GM19035 (cell line): Measurements from ENCODE around the gene ACCSL.

Experiments
- ATAC-seq: cut with Tn5 transposase; IDR thresholded peaks from one replicate; pipeline ENCODE4 v1.9.1; 2021; ENCODE audit not compliant: unreplicated experiment

Gene ACCSL

DNA sequence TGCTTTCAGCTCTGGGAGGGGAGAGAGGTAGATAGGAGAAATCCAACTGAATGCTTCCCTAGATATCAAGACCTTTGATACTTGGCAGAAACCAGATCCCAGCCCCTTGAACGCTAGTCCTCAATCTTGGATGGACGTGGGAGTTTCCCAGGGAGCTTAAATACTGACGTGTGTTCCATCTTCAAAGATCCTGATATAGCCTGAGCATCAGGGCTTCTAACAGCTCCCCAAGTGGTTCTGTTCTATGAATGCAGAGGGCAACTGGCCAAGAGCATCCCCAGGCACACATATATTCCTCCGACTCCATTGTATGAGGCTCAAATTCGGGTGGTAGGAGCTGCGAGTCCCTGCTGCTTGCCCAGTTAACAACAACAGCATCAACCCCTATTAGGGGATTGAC lies 9.6 kb downstream of the ACCSL start:
- ATAC-seq: no peak

- no peak for ATAC-seq
Measured at GRCh38 chr11:44058275-44058674, 10.5 kb downstream of the ACCSL start.

DNA sequence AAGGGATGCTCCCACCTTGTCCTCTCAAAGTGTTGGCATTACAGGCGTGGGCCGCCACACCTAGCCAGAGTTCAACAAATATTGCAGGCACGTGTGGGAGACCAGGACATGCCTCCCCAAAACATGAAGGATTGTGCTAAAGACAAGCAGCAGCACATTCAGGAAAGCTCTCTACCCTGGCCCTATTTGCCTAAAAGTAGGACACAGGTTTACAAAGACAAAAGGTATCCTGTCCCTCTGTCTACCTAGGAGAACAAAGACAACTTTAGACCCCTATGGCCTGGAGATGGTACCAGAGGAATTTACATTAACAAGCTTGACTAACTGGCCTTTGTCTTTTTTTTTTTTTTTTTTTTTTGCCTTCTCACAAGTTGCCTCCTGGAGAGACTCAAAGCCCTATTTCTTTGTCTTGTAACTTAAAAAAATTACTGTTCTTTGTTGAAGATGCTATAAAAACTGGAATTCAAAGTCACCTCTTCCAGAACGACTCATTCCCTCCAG lies 17.4 kb downstream of the ACCSL start:
- ATAC-seq: no peak

DNA sequence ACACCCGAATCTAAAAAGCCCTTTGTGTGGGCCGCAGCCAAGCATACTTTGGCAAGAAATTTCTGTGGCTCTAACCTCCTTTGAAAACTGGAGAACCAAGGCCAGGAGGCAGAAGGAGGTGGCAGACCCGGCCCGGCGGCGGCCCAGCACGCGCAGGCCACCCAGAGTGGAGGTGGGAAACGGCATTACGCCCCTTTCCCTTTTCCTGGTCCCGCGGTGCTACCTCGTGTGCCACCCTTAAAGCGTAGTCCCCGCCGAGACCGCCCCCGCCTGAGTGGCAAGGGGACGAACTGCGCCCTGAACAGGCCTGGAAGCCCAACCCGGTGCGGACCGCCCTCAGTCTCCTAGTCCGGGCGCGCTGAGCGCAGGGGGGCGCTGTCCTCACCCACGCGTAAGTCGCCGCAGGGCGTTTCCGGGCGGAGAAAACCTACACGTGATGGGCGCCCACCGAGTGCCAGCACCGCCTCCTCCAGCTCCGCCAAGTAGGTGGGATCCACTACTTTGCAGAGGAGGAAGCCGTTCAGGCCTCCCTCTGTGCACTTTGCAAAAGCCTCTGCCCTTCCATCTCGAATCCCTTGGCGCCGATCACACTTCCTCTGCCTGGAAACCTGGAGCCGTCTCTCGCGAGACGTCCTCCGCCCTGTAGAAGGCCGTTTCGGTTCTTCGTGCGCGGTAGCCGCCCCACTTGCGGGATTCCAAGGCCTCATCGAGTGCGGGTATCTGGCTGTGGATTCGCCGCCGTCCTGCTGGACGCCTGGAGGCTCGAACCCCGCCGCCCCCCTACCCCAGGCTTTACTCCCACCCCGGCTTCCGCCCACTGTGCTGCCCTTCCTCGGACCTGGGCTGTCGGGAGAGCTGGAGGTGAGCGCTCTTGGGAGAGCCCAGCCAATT lies 18.3 kb downstream of the ACCSL start, which contains the start of gene ACCS:
ACCS (plus strand) TSS at position 430 of the 891 bp plus-strand sequence. CDS start 1,358 bp downstream, outside the sequence.
- peak; percentile 94 for ATAC-seq

- ATAC-seq: no peak
Measured at GRCh38 chr11:44066732-44067141, 19.0 kb downstream of the ACCSL start.

DNA sequence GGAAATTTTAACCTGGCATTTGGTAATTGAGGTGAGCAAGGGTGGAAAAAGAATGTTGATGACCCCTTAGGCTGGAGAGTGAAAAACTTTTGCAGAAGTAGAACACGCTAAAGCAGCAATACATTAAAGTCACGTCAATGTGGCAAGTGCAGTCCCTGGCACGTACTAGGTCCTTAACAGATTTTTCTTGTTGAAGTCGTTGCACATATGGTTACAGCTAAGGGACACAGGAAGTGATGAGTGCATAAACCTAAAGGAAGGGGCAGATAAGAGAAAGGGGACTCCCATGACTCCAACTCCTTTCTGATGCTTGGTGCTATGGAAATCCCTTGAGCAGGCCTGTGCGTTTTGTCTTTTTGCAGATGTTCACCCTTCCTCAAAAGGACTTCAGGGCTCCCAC lies 19.5 kb downstream of the ACCSL start:
- no peak for ATAC-seq

- ATAC-seq: no peak
Measured at GRCh38 chr11:44068180-44068579, 20.4 kb downstream of the ACCSL start.

DNA sequence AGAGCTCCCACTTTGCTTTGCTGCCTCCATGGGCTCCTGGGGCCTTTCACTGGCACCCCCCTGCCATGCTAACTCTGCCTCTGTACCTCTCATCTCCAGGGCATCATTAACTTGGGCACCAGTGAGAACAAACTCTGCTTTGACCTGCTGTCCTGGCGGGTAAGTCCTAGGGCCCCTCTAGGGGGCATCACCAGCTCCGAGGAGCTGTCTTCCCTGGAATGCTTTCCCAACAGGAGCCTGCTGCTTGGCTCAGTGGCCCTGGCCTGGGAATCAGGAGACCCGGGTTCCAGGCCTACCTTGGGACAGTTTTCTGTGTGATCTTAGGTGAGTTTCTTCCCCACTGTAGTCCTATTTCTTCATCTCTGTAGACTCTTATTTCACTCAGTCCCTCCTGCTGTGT lies 23.4 kb downstream of the ACCSL start:
- ATAC-seq: no peak

DNA sequence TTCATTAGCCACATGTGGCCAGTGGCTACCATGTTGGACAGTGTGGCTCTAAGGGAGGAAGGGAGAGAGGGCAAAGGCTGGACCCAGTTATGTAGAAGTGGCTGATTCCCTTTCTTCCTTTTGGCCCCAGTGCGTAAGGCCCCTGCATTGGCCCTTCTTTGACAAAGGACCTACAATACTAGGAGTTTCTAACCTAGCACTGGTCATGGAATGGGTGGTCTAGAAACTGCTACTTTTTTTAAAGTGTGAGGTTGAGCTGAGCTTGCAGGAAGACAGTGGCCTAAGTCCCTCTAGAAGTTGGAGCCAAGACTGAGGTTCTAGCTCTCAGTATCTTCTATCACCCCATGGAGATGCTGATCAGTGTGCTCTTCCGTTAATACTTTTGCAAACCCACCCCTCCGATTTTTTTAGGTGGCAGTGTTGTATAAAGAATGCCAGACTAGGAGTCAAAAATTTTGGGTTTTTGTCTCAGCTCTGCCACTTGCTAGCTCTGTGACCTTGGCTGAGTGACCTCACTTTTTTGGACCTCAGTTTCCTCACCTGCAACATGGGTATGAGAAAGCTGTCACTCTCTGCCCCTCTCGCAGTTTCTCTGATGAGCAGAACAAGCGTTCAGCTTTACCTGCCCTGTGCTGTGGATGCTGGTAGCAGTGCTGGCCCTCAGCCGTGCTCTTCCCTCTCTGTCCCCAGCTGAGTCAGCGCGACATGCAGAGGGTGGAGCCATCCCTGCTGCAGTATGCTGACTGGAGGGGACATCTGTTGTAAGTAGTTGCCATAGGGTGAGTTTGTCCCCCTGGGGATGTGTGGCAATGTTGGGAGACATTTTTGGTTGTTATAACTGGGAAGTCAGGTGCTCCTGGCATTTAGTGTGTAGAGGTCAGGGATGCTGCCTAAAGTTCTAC lies 25.2 kb downstream of the ACCSL start:
- ATAC-seq: no peak

DNA sequence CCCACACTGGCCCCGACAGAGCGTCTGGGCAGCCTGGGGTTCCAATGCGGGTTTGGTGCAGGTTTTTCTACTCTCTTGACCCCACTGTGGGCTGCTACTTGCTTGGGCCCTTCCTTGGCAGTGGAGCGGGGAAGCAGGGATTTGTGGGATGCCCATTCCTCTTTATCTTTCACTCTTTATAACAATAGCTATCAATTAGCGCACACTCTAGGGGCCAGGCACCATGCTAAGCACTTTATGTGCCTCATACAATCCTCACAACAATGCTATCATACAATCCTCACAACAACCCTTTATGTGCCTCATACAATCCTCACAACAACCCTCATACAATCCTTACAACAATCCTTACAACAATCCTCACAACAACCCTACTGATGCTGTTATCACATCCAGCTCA lies 31.0 kb downstream of the ACCSL start:
- no peak for ATAC-seq

GRCh38 chr11:44079376-44079775 lies 31.6 kb downstream of the ACCSL start:
- ATAC-seq: no peak

DNA sequence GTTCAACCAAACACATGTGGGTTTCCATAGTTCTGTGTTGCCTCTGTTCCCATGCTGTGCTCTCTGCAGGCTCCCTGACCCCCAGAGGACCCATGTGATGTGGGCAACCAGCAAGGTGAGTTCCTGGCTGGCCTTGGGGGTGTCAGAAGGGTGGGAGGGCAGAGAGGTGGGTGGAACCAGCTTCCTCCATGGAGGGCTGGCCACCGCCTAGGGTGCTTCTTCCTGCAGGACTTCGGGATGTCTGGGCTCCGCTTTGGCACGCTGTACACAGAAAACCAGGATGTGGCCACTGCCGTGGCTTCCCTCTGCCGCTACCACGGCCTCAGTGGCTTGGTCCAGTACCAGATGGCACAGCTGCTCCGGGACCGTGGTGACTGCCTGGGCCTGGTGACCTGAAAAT lies 33.2 kb downstream of the ACCSL start:
- no peak for ATAC-seq

DNA sequence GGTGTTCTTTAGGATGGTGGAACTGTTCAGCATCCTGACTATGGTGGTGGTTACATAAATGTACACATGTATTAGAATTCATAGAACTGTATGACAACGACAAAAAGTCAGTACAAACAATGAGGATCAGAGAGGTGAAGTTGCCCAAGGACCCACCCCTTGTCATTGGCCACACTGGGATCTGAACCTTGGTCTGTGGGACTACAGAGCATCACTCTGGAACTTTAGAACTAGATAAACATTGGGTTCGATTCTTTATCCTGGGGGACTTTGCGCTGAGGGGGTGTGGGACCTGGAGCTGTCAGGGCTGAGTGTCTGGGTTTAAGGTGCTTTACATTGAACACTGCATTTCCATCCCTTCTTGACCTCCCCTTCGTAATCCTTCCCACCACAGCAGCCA lies 34.9 kb downstream of the ACCSL start:
- ATAC-seq: no peak

DNA sequence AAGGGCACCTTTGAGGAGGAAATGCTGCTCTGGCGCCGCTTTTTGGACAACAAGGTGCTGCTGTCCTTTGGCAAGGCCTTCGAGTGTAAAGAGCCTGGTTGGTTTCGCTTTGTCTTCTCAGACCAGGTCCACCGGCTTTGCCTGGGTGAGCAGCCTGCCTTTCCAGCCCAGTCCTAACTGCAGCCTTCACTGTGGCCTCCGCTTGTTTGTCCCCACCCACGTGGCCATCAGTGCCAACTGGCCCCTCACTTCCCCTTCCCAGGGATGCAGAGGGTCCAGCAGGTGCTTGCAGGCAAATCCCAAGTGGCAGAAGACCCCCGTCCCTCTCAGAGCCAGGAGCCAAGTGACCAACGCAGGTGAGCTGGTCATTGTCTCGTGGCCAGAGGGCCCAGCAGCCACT lies 35.7 kb downstream of the ACCSL start:
- ATAC-seq: no peak

DNA sequence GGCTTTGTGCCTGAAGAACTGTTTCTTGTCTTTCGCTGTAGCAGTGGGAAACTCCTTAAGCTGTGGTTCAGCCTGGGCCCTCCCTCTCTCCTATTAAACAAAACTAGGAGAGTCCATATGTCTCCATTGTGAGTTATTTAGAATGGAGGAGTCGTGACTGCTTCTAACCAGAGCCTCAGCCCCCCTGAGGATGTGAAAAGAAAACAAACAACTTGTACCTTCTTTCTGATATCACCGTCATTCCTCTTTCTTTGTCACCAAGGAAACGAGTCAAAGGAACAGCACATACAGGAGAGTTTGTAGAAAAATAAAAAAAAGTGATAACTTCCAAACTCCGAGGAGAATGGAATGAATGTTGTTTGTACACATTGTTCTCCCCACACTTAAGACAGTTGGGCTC lies 36.1 kb downstream of the ACCSL start:
- no peak for ATAC-seq

DNA sequence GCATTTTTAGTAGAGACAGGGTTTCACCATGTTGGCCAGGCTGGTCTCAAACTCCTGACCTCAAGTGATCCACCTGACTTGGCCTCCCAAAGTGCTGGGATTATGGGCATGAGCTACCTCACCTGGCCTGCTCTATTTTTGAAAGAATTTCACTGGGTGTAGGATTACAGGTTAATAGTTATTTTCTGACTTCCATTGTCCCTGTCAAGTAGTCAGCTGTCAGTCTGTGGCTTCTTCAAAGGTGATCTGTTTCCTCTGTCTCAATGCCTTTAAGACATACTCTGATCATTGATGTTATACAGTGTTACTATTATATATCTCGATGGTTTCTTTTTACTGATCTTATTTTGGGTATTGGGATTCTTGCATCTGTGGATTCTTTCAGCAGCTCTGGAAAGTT lies 37.5 kb downstream of the ACCSL start:
- no peak for ATAC-seq

- ATAC-seq: no peak
Measured at GRCh38 chr11:44088377-44088776, 40.6 kb downstream of the ACCSL start.

DNA sequence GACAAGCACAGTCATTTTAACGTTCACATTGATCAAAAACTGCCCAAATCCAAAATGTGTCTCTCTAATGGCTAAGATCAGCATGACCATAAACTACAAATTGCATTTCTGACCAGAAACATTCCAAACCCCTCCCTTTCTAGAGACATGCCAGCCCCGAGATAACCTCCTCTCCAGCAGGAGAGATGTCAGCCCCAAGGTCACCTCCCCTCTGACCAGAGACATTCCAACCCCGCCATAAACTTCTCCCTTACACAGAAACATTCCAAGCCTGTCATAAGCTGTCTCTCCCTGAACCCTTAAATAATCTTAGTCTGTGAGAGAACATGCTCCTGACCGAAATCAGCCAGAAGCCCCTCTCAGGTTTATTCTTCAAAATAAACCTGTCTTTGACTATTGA lies 41.1 kb downstream of the ACCSL start:
- no peak for ATAC-seq

GRCh38 chr11:44090539-44090938 lies 42.8 kb downstream of the ACCSL start:
- no peak for ATAC-seq

DNA sequence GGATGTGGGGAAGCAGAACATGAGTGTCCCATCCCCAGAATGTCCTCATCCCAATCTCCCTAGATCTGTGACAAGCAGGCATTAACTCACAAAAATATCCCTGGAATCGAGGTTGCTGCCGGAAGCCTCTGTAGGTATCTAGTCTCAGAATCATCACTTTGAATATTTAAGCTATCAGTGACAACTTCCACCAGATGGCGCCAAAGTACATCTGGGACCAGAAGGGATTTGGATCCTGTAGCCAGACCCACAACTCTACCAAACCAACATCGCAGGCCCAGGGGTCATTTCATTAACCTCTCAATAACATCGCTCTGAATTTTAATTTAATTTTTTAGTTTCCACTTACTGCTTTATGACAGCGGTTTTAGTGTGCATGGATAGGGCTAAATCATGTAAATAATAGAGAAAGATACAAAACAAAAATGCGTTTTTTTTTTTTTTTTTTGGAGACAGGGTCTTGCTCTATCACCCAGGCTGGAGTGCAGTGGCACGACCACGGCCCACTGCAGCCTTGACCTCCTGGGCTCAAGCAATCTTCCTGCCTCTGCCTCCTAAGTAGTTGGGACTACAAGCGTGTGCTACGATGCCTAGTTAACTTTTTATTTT lies 46.6 kb downstream of the ACCSL start:
- ATAC-seq: peak; percentile 38
